Measurements from ENCODE around the gene PTPRZ1. TPM values are rescaled to one million over a fixed set of nuclear protein-coding genes. Genes with fewer than 3 reads are reported as not detected.

The PTPRZ1 gene
- total and polyA plus RNA-seq, 10 of the 15 experiments (the other 5 are each of a cell fraction or from before 2014, with no cell fraction given), result 0.05 to 0.21 (median 0.11) TPM; not detected in 7

GRCh38 chr7:122013630-122014029 lies 140.7 kb downstream of the PTPRZ1 start:
- no peak for TF ChIP-seq SREBF2 (IDR thresholded peaks at IDR 0.05; ENCODE audit: low read length)
- no peak for TF ChIP-seq POLR2AphosphoS5 (IDR thresholded peaks at IDR 0.05; ENCODE audit: low read length)
- TF ChIP-seq NR2C1 (IDR thresholded peaks at IDR 0.05), result no peak
- TF ChIP-seq BCLAF1 (IDR thresholded peaks at IDR 0.05), result no peak
- TF ChIP-seq ZNF217 (IDR thresholded peaks at IDR 0.05), result no peak
- TF ChIP-seq ZNF384 (IDR thresholded peaks at IDR 0.05; ENCODE audit: borderline replicate concordance, low read depth, low read length), result no peak
- no peak for TF ChIP-seq MLLT1 (IDR thresholded peaks at IDR 0.05)
- TF ChIP-seq CBX5 (IDR thresholded peaks at IDR 0.05; ENCODE audit: low read depth), result no peak
- TF ChIP-seq CBFB (IDR thresholded peaks at IDR 0.05; ENCODE audit: low read depth), result no peak
- TF ChIP-seq MEF2A (IDR thresholded peaks at IDR 0.05; ENCODE audit: insufficient read depth, low read depth, low read length), result no peak
- no peak for TF ChIP-seq ZNF592 (IDR thresholded peaks at IDR 0.05)
- no peak for TF ChIP-seq MYB (IDR thresholded peaks at IDR 0.05; ENCODE audit: borderline replicate concordance, low read depth, low read length)
- no peak for TF ChIP-seq BCL3 (IDR thresholded peaks at IDR 0.05; ENCODE audit: borderline replicate concordance, insufficient read depth, low read depth, low read length, poor library complexity, severe bottlenecking)
- no peak for TF ChIP-seq SIN3A (IDR thresholded peaks at IDR 0.05; ENCODE audit: low read depth, low read length)
- TF ChIP-seq RAD21 (IDR thresholded peaks at IDR 0.05; ENCODE audit: insufficient read depth, low read depth, low read length), result no peak
- H3K9me3 ChIP-seq (replicated peaks; ENCODE audit: control insufficient read depth, insufficient read depth, low read length), result no peaks in the 10 kb centered on the region
- no peak overlapping the region for H2AFZ ChIP-seq (ENCODE audit: control insufficient read depth, low read depth, low read length)
- in situ Hi-C loops (cut with MboI), result no loop called here
- no TSS peak for BruUV-seq (replicated peaks)
- 7% methylated on average over 3 of the region's 3 CpGs for WGBS (ENCODE audit: insufficient coverage, insufficient replicate concordance, low lambda C conversion rate, missing lambda C conversion rate)
- no peaks in the 10 kb centered on the region for H3K79me2 ChIP-seq (ENCODE audit: control insufficient read depth, insufficient read depth, low read length)
- no peak for FAIRE-seq
- H3K4me2 ChIP-seq (ENCODE audit: control insufficient read depth, insufficient read depth), result no peak overlapping the region
- H3K27ac ChIP-seq (ENCODE audit: control insufficient read depth, insufficient read depth), result no peak overlapping the region
- H4K20me1 ChIP-seq (ENCODE audit: control insufficient read depth, insufficient read depth), result no peaks in the 10 kb centered on the region
- H3K4me3 ChIP-seq, result no peak overlapping the region
- ATAC-seq, result no peak
- DNase-seq (ENCODE audit: low read depth, low spot score), result no peak
- RAD21 ChIA-PET (ENCODE audit: unreplicated experiment), result no interaction called here
- no peaks in the 10 kb centered on the region for H3K36me3 ChIP-seq (ENCODE audit: control insufficient read depth in 2 of 2, insufficient read depth in 2 of 2, low read length in 1 of 2)
- SMC1A ChIA-PET (ENCODE audit: uncharacterized antibody, unreplicated experiment), result no interaction called here
- intact Hi-C loops (cut with micrococcal nuclease; ENCODE audit: unreplicated experiment), result no loop called here
- POLR2A ChIA-PET, result no interaction called here
- no peaks in the 10 kb centered on the region for H3K4me1 ChIP-seq (ENCODE audit: control insufficient read depth, insufficient read depth, low read length)
- CTCF ChIA-PET, result no interaction called here
- H3K27me3 ChIP-seq (replicated peaks in 1 of 2; ENCODE audit: control insufficient read depth in 2 of 2, insufficient read depth in 2 of 2, low read length in 1 of 2), result no peaks in the 10 kb centered on the region
- H3K9ac ChIP-seq (ENCODE audit: control insufficient read depth, insufficient read depth, low read length), result no peak overlapping the region

Data from GM12878 (cell line).